ENCODE results near the gene PLCB1.

DNA sequence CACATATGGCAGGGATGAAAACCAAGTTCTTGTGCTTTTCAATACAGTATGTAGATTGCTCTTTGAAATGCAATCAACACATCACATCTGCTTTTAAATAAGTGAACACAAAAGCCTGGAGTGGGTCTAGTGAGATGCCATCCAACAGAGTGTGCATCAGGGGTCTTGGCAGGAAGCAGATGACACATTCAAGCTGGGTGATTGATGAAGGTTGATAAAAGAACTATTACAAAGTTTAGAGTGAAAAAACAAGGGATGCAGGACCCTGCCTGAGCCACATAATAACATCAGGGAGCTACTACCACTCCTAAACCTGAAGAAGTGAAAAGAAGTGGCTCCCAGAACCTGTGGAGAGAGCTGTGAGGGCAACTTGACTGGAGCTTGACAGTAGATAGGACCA, 16.6 kb upstream of the PLCB1 start:
- TF ChIP-seq, protein P1, sequence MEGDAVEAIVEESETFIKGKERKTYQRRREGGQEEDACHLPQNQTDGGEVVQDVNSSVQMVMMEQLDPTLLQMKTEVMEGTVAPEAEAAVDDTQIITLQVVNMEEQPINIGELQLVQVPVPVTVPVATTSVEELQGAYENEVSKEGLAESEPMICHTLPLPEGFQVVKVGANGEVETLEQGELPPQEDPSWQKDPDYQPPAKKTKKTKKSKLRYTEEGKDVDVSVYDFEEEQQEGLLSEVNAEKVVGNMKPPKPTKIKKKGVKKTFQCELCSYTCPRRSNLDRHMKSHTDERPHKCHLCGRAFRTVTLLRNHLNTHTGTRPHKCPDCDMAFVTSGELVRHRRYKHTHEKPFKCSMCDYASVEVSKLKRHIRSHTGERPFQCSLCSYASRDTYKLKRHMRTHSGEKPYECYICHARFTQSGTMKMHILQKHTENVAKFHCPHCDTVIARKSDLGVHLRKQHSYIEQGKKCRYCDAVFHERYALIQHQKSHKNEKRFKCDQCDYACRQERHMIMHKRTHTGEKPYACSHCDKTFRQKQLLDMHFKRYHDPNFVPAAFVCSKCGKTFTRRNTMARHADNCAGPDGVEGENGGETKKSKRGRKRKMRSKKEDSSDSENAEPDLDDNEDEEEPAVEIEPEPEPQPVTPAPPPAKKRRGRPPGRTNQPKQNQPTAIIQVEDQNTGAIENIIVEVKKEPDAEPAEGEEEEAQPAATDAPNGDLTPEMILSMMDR (conservative IDR thresholded peaks at IDR 0.05 in 1 of 2, IDR thresholded peaks at IDR 0.05 in 1 of 2; ENCODE audit: low read depth in 1 of 2, low read length in 2 of 2) = no peak
- TF ChIP-seq EZH2 (IDR thresholded peaks at IDR 0.05; ENCODE audit: low read length, missing control alignments) = no peak
